H7 (cell line): Measurements from ENCODE around the gene ARHGAP35. TPM values are rescaled to one million over a fixed set of nuclear protein-coding genes. Genes with fewer than 3 reads are reported as not detected.
"Not testable (repeated sequence)": the region's sequence is repeated elsewhere in the genome, so short reads cannot be mapped to it uniquely, and the experiment has no call there.

Experiments used
- DNase-seq: peaks from one replicate; pipeline ENCODE4 v3.0.0; 2012
- H3K27me3 ChIP-seq: 2 replicates; pipeline ENCODE4 v1.6.0; 2011; ENCODE audit warnings: mild to moderate bottlenecking, low read length; ENCODE audit not compliant: control insufficient read depth, insufficient read depth
- H3K36me3 ChIP-seq: replicated peaks from 2 replicates; pipeline ENCODE4 v1.5.1; 2011; ENCODE audit warnings: low read length; ENCODE audit not compliant: control insufficient read depth, insufficient read depth
- H3K4me3 ChIP-seq: 2 replicates; pipeline ENCODE4 v1.5.1; 2011; ENCODE audit warnings: low read depth, mild to moderate bottlenecking, control low read depth, low read length, moderate library complexity; ENCODE audit not compliant: insufficient read depth
- total RNA-seq: library from RNA; depleted of rRNA; stranded (reverse); fragments of >200 nt; shearing (Covaris generic); gene quantifications from 2 replicates; pipeline ENCODE4 v1.2.3, GENCODE V29; 2014

The ARHGAP35 gene
- total RNA-seq, 1 experiment from 2014 or later = 23.3 TPM

- no peak overlapping the region for H3K4me3 ChIP-seq
- H3K36me3 ChIP-seq = peaks cover 9% of the 10 kb centered on the region
- DNase-seq = no peak
- no peaks in the 10 kb centered on the region for H3K27me3 ChIP-seq
These were observed 25.8 kb upstream of the ARHGAP35 start for GRCh38 chr19:46834984-46835383.

- Histone ChIP-seq H3K36me3 (peaks cover 13% of the 10 kb centered on the region), H3K4me3 (no peak overlapping the region), H3K27me3 (no peaks in the 10 kb centered on the region)
- DNase-seq = no peak
These were observed 22.6 kb upstream of the ARHGAP35 start for GRCh38 chr19:46838160-46838559.

GRCh38 chr19:46839752-46840497 lies 20.9 kb upstream of the ARHGAP35 start:
- Histone ChIP-seq H3K36me3 (peaks cover 16% of the 10 kb centered on the region), H3K4me3 (no peak overlapping the region), H3K27me3 (no peaks in the 10 kb centered on the region)
- DNase-seq = no peak

- Histone ChIP-seq H3K27me3 (no peaks in the 10 kb centered on the region), H3K36me3 (peaks cover 16% of the 10 kb centered on the region), H3K4me3 (no peak overlapping the region)
- DNase-seq = peak; percentile 89
These were observed 20.3 kb upstream of the ARHGAP35 start for GRCh38 chr19:46840498-46840942.

GRCh38 chr19:46841458-46842083 lies 19.2 kb upstream of the ARHGAP35 start:
- peak; percentile 45 for DNase-seq
- Histone ChIP-seq H3K36me3 (peaks cover 16% of the 10 kb centered on the region), H3K4me3 (no peak overlapping the region), H3K27me3 (no peaks in the 10 kb centered on the region)

- Histone ChIP-seq H3K27me3 (no peaks in the 10 kb centered on the region), H3K36me3 (peaks cover 16% of the 10 kb centered on the region), H3K4me3 (no peak overlapping the region)
- no peak for DNase-seq
These were observed 18.0 kb upstream of the ARHGAP35 start for GRCh38 chr19:46842791-46843190.

- DNase-seq = no peak
- Histone ChIP-seq H3K4me3 (no peak overlapping the region), H3K36me3 (peaks cover 15% of the 10 kb centered on the region), H3K27me3 (no peaks in the 10 kb centered on the region)
These were observed 16.7 kb upstream of the ARHGAP35 start for GRCh38 chr19:46844067-46844489.

- H3K4me3 ChIP-seq = no peak overlapping the region
- peak; percentile 40 for DNase-seq
- no peaks in the 10 kb centered on the region for H3K27me3 ChIP-seq
- H3K36me3 ChIP-seq = peaks cover 6% of the 10 kb centered on the region
These were observed 14.8 kb upstream of the ARHGAP35 start for GRCh38 chr19:46845959-46846459.

GRCh38 chr19:46847528-46847927 lies 13.3 kb upstream of the ARHGAP35 start:
- DNase-seq = no peak
- H3K27me3 ChIP-seq = no peaks in the 10 kb centered on the region

GRCh38 chr19:46848389-46848788 lies 12.4 kb upstream of the ARHGAP35 start:
- Histone ChIP-seq H3K4me3 (no peak overlapping the region), H3K36me3 (peaks cover 3% of the 10 kb centered on the region), H3K27me3 (no peaks in the 10 kb centered on the region)
- DNase-seq = no peak

More at GRCh38 chr19:46847528-46847927, 13.3 kb upstream of the ARHGAP35 start:
- Histone ChIP-seq H3K4me3 (no peak overlapping the region), H3K36me3 (peaks cover 4% of the 10 kb centered on the region)

- Histone ChIP-seq H3K36me3 (no peaks in the 10 kb centered on the region; the same call in 1 of the 2 replicates), H3K27me3 (no peaks in the 10 kb centered on the region), H3K4me3 (peak overlapping the region; percentile 73)
- peak; percentile 62 for DNase-seq
These were observed 11.2 kb upstream of the ARHGAP35 start for GRCh38 chr19:46849610-46850009.

GRCh38 chr19:46850228-46851203 lies 10.3 kb upstream of the ARHGAP35 start, which contains the start of gene AP2S1:
Gene AP2S1, minus strand, starts transcription at chr19:46850846. Its CDS starts 80 bp downstream, at chr19:46850766.
- DNase-seq = peak; percentile 96
- Histone ChIP-seq H3K4me3 (peak within 1 kb of the TSS; percentile 73), H3K27me3 (no peaks in the 10 kb centered on the region; the same call in 1 of the 2 replicates), H3K36me3 (no peaks in the 10 kb centered on the region; the same call in 1 of the 2 replicates)

- no peak for DNase-seq
- Histone ChIP-seq H3K4me3 (no peak overlapping the region), H3K27me3 (no peaks in the 10 kb centered on the region; the same call in 1 of the 2 replicates), H3K36me3 (no peaks in the 10 kb centered on the region)
These were observed 8.0 kb upstream of the ARHGAP35 start for GRCh38 chr19:46852830-46853229.

- not testable (repeated sequence) for DNase-seq, H3K4me3 ChIP-seq, H3K27me3 ChIP-seq, H3K36me3 ChIP-seq
These were observed 6.1 kb upstream of the ARHGAP35 start for GRCh38 chr19:46854698-46855097.
